ENCODE measurements around the gene PNPLA6. TPM values are rescaled to one million over a fixed set of nuclear protein-coding genes. Genes with fewer than 3 reads are reported as not detected.

PNPLA6 gene
- total and polyA plus RNA-seq, 9 of the 15 experiments (the other 6 are each of a cell fraction or from before 2014, with no cell fraction given): 0.07 to 30.2 (median 8.3) TPM

- H3K36me3 ChIP-seq (ENCODE audit: control insufficient read depth, insufficient read depth, low read length): no peaks in the 10 kb centered on the region
- H3K27ac ChIP-seq (ENCODE audit: extremely low read depth, low read depth, low read length): no peak overlapping the region
- no peaks in the 10 kb centered on the region for H3K9me3 ChIP-seq (replicated peaks; ENCODE audit: control insufficient read depth, insufficient read depth, low read depth, low read length)
- BruUV-seq (replicated peaks): no TSS peak
- ATAC-seq (no peak), DNase-seq (ENCODE audit: extremely low read depth in 1 of 4, low spot score in 3 of 4) (no peak), FAIRE-seq (no peak)
- no peaks in the 10 kb centered on the region for H3K27me3 ChIP-seq (ENCODE audit: control insufficient read depth in 2 of 2, insufficient read depth in 2 of 2, low read length in 2 of 2)
- intact Hi-C loops (cut with micrococcal nuclease) (no loop called here), in situ Hi-C loops (cut with MboI) (no loop called here)
- peaks cover 11 to 15% of the 10 kb centered on the region in 2 experiments for H3K4me1 ChIP-seq (replicated peaks in 1 of 2; ENCODE audit: control insufficient read depth in 2 of 2, insufficient read depth in 2 of 2, low read length in 2 of 2)
- ChIA-PET POLR2A (interaction anchor here (0.6 kb wide), 1 partner anchor 10 kb away, joined by 3 read pairs; no protein-coding TSS in a partner anchor), CTCF (ENCODE audit: low intra/inter-chr PET ratio) (no interaction called here)
- H3K79me2 ChIP-seq (ENCODE audit: control insufficient read depth, insufficient read depth, low read length): no peaks in the 10 kb centered on the region
- no peaks in the 10 kb centered on the region for H3K9me1 ChIP-seq (ENCODE audit: control insufficient read depth, insufficient read depth, low read length)
- H3K4me3 ChIP-seq: no peak overlapping the region
- 16% methylated on average over 5 of the region's 5 CpGs for WGBS (ENCODE audit: insufficient coverage, low coverage, missing lambda C conversion rate)
- no peak overlapping the region for H3K9ac ChIP-seq (ENCODE audit: insufficient read depth in 1 of 2, low read depth in 2 of 2, low read length in 2 of 2)
- no peak overlapping the region for H2AFZ ChIP-seq (ENCODE audit: low read depth, low read length)
- TF ChIP-seq RBM25 (IDR thresholded peaks at IDR 0.05; ENCODE audit: low read depth, low read length, severe bottlenecking) (peak; percentile 7), RFX1 (IDR thresholded peaks at IDR 0.05) (no peak)
- no peaks in the 10 kb centered on the region for H4K20me1 ChIP-seq (replicated peaks; ENCODE audit: control insufficient read depth, insufficient read depth, low read length)
- H3K4me2 ChIP-seq (ENCODE audit: insufficient read depth, low read length): no peak overlapping the region
Observed at GRCh38 chr19:7513809-7514642, 21.5 kb upstream of the PNPLA6 start.

- peak overlapping the region; percentile 94 for H2AFZ ChIP-seq (ENCODE audit: low read depth, low read length)
- H3K79me2 ChIP-seq (ENCODE audit: control insufficient read depth, insufficient read depth, low read length): no peaks in the 10 kb centered on the region
- no peaks in the 10 kb centered on the region for H3K36me3 ChIP-seq (ENCODE audit: control insufficient read depth, insufficient read depth, low read length)
- H3K9me1 ChIP-seq (ENCODE audit: control insufficient read depth, insufficient read depth, low read length): no peaks in the 10 kb centered on the region
- peak overlapping the region; percentile 64; the same call in 1 of the 2 replicates for H3K4me2 ChIP-seq (ENCODE audit: insufficient read depth, low read length)
- no peaks in the 10 kb centered on the region for H4K20me1 ChIP-seq (replicated peaks; ENCODE audit: control insufficient read depth, insufficient read depth, low read length)
- POLR2A ChIA-PET: interaction anchor here (0.6 kb wide), 1 partner anchor 19 kb away, joined by 3 read pairs; no protein-coding TSS in a partner anchor
- WGBS (ENCODE audit: insufficient coverage, low coverage, missing lambda C conversion rate): 73% methylated on average over 13 of the region's 13 CpGs
- peaks cover 11 to 17% of the 10 kb centered on the region in 2 experiments for H3K4me1 ChIP-seq (replicated peaks in 1 of 2; ENCODE audit: control insufficient read depth in 2 of 2, insufficient read depth in 2 of 2, low read length in 2 of 2)
- in situ Hi-C loops (cut with MboI): no loop called here
- peak overlapping the region; percentile 31 to 58; a peak in 2 of 4 replicates for H3K9ac ChIP-seq (ENCODE audit: insufficient read depth in 1 of 2, low read depth in 2 of 2, low read length in 2 of 2)
- H3K27me3 ChIP-seq (ENCODE audit: control insufficient read depth in 2 of 2, insufficient read depth in 2 of 2, low read length in 2 of 2): no peaks in the 10 kb centered on the region
- no peak overlapping the region for H3K4me3 ChIP-seq
- DNase-seq (ENCODE audit: extremely low read depth in 1 of 4, low spot score in 3 of 4): no peak
- no peak for ATAC-seq
- no peaks in the 10 kb centered on the region for H3K9me3 ChIP-seq (replicated peaks; ENCODE audit: control insufficient read depth, insufficient read depth, low read depth, low read length)
- CTCF ChIA-PET (ENCODE audit: low intra/inter-chr PET ratio): no interaction called here
- H3K27ac ChIP-seq (ENCODE audit: extremely low read depth, low read depth, low read length): no peak overlapping the region; the same call in 2 of the 3 replicates
- intact Hi-C loops (cut with micrococcal nuclease): no loop called here
- FAIRE-seq: no peak
- BruUV-seq (replicated peaks): no TSS peak
- TF ChIP-seq, protein P1, sequence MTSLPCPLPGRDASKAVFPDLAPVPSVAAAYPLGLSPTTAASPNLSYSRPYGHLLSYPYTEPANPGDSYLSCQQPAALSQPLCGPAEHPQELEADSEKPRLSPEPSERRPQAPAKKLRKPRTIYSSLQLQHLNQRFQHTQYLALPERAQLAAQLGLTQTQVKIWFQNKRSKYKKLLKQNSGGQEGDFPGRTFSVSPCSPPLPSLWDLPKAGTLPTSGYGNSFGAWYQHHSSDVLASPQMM (CRISPR knock-in tag; IDR thresholded peaks at IDR 0.05): no peak
- TF ChIP-seq FOXJ3 (CRISPR knock-in tag; IDR thresholded peaks at IDR 0.05) (no peak), ETV1 (tag; conservative IDR thresholded peaks at IDR 0.05; ENCODE audit: low read depth) (no peak), ZNF668 (CRISPR knock-in tag; IDR thresholded peaks at IDR 0.05) (no peak), ZBED1 (IDR thresholded peaks at IDR 0.05) (no peak), ZFP36 (IDR thresholded peaks at IDR 0.05; ENCODE audit: low read depth, low read length, partially characterized antibody) (no peak), L3MBTL2 (IDR thresholded peaks at IDR 0.05) (no peak), SMAD3 (CRISPR knock-in tag; conservative IDR thresholded peaks at IDR 0.05) (no peak), ZNF778 (CRISPR knock-in tag; IDR thresholded peaks at IDR 0.05) (no peak)
Observed at GRCh38 chr19:7515110-7515644, 20.3 kb upstream of the PNPLA6 start.
